Sigmoid colon (tissue), 7 donors: ENCODE data around the gene RBBP6. TPM values are rescaled to one million over a fixed set of nuclear protein-coding genes. Genes with fewer than 3 reads are reported as not detected.

Source experiments
- DNase-seq: peaks from one replicate; pipeline ENCODE4 v3.0.0-alpha.2; 2019
- H3K27ac ChIP-seq, 4 donors: fragments of 200-600 bp; sonication (generic); one replicate each; pipeline ENCODE4 v1.5.1; 2016 to 2019; ENCODE audit warnings: mild to moderate bottlenecking in 1 of 4
- H3K27me3 ChIP-seq, 3 donors: fragments of 200-600 bp; sonication (generic); one replicate each; pipeline ENCODE4 v1.5.1; 2019; ENCODE audit warnings: mild to moderate bottlenecking in 1 of 3
- H3K36me3 ChIP-seq, 4 donors: fragments of 200-600 bp; sonication (generic); one replicate each; pipeline ENCODE4 v1.5.1; 2016 to 2019
- H3K4me1 ChIP-seq, 4 donors: fragments of 200-600 bp; sonication (generic); one replicate each; pipeline ENCODE4 v1.5.1; 2017 to 2019
- H3K4me3 ChIP-seq, 4 donors: fragments of 200-600 bp; sonication (generic); one replicate each; pipeline ENCODE4 v1.5.1; 2017 to 2019; ENCODE audit warnings: mild to moderate bottlenecking in 2 of 4, moderate library complexity in 1 of 4
- H3K9me3 ChIP-seq, 4 donors: fragments of 200-600 bp in 3 of 4; sonication (generic) in 3 of 4; one replicate each; pipeline versions ENCODE4 v1.5.1 to v1.6.1; 2013 to 2019
- EP300 ChIP-seq, 4 donors: sonication (generic); formaldehyde crosslinking; IDR thresholded peaks; one replicate each; pipeline ENCODE4 v1.6.1; 2017; ENCODE audit warnings: antibody characterized with exemption in 4 of 4
- POLR2A ChIP-seq, 2 donors: fragments of 450-650 bp; IDR thresholded peaks; one replicate each; pipeline ENCODE4 v1.6.1; 2016; ENCODE audit warnings: antibody characterized with exemption in 2 of 2, mild to moderate bottlenecking in 2 of 2, moderate library complexity in 2 of 2
- POLR2AphosphoS5 ChIP-seq, 4 donors: sonication (generic); formaldehyde crosslinking; IDR thresholded peaks; one replicate each; pipeline ENCODE4 v1.6.1; 2017; ENCODE audit warnings: antibody characterized with exemption in 4 of 4
- WGBS, 2 donors: extraction: QIAGEN DNeasy Blood & Tissue Kit; methylation state at CpG; one replicate each; pipeline ENCODE4 v1.1.7; 2013; 5-methylcytosine and 5-hydroxymethylcytosine counted together
- intact Hi-C: fragments of 100-400 bp; cut with DNase I; formaldehyde crosslinking; loops from one replicate; pipeline ENCODE4 v1.15.1; 2023
- polyA plus RNA-seq, 3 donors: library from polyadenylated mRNA; stranded (reverse); fragments of 200-250 nt; gene quantifications; one replicate each; pipeline ENCODE4 v1.2.3, GENCODE V29; 2013
- total RNA-seq, 4 donors: library from RNA; depleted of rRNA; stranded (reverse); fragments of >200 nt; gene quantifications; one replicate each; pipeline ENCODE4 v1.1.0, GENCODE V29; 2016
- TF ChIP-seq, protein P1 (sequence below), 4 experiments: fragments of 450-650 bp in 3 of 4; fragments of 200-600 bp in 1 of 4; IDR thresholded peaks; one replicate each; pipeline ENCODE4 v1.5.1; 2016 to 2019; ENCODE audit warnings: antibody characterized with exemption in 4 of 4, mild to moderate bottlenecking in 3 of 4, moderate library complexity in 2 of 4
- donor health status: healthy with polysubstance abuse.
- donor health status: Bipolar disorder and iron deficiency.
- donor health status: healthy.

Gene RBBP6
- total and polyA plus RNA-seq, 7 donors, result 14.4 to 105 (median 48.7) TPM

DNA sequence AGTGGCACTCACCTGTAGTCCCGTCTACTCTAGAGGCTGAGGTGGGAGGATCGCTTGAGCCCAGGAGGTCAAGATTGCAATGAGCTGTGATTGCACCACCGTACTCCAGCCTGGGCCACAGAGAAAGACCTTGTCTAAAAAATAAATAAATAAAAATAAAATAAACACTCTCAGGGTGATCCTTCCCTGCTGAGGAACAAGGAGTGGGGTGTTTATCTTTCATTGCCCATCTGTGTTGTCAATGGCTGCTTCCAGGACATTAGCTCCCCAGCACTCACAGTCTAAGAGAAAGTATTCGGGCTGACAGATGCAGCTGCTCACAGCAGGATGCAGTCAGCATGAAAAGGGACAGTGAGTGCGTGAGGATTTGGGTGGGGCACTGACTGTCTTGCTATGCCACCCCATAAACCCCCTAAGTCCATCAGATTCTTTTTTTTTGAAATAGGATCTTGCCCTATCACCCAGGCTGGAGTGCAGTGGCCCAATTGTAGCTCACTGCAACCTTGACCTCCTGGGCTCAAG lies 31.3 kb upstream of the RBBP6 start:
- intact Hi-C loops, result loop anchor here (10.0 kb wide), 1 partner anchor 703 kb away; no protein-coding TSS in a partner anchor
- H3K27ac ChIP-seq, result peak overlapping the region in 1 of 4 donors; percentile 21
- H3K4me1 ChIP-seq, result no peaks in the 10 kb centered on the region
- no peaks in the 10 kb centered on the region for H3K9me3 ChIP-seq
- no peak overlapping the region for H3K4me3 ChIP-seq
- H3K27me3 ChIP-seq, result no peaks in the 10 kb centered on the region
- no peaks in the 10 kb centered on the region for H3K36me3 ChIP-seq
- 73 to 75% methylated on average over 5 of the region's 5 CpGs for WGBS, 2 donors
- no peak for DNase-seq
- TF ChIP-seq EP300 (IDR thresholded peaks at IDR 0.05) (no peak), POLR2A (IDR thresholded peaks at IDR 0.05) (no peak), POLR2AphosphoS5 (IDR thresholded peaks at IDR 0.05) (no peak)
- TF ChIP-seq, protein P1, sequence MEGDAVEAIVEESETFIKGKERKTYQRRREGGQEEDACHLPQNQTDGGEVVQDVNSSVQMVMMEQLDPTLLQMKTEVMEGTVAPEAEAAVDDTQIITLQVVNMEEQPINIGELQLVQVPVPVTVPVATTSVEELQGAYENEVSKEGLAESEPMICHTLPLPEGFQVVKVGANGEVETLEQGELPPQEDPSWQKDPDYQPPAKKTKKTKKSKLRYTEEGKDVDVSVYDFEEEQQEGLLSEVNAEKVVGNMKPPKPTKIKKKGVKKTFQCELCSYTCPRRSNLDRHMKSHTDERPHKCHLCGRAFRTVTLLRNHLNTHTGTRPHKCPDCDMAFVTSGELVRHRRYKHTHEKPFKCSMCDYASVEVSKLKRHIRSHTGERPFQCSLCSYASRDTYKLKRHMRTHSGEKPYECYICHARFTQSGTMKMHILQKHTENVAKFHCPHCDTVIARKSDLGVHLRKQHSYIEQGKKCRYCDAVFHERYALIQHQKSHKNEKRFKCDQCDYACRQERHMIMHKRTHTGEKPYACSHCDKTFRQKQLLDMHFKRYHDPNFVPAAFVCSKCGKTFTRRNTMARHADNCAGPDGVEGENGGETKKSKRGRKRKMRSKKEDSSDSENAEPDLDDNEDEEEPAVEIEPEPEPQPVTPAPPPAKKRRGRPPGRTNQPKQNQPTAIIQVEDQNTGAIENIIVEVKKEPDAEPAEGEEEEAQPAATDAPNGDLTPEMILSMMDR (IDR thresholded peaks at IDR 0.05), result no peak

DNA sequence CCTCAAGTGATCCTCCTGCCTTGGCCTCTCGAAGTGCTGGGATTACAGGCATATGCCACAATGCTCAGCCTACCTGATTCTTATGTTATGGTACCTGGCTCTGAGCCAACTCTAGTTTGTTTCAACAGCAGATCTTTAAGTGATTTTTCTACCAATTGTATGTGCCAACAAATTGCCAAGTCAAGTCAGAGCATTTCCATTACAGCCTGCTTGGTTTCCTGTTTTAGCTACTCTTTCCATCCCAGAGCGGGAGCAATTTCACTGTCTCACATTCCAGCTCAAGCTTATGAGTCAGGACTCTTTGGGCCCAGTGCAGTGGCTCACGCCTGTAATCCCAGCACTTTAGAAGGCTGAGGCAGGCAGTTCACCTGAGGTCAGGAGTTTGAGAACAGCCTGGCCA lies 30.8 kb upstream of the RBBP6 start:
- Histone ChIP-seq H3K36me3 (no peaks in the 10 kb centered on the region), H3K4me3 (no peak overlapping the region), H3K4me1 (no peaks in the 10 kb centered on the region), H3K9me3 (no peaks in the 10 kb centered on the region), H3K27me3 (no peaks in the 10 kb centered on the region), H3K27ac (peak overlapping the region in 1 of 4 donors; percentile 21)
- no peak for TF ChIP-seq POLR2AphosphoS5 (IDR thresholded peaks at IDR 0.05)
- TF ChIP-seq, protein P1 (IDR thresholded peaks at IDR 0.05), result no peak
- TF ChIP-seq EP300 (IDR thresholded peaks at IDR 0.05), result no peak
- no peak for TF ChIP-seq POLR2A (IDR thresholded peaks at IDR 0.05)
- intact Hi-C loops, result loop anchor here (10.0 kb wide), 1 partner anchor 704 kb away; no protein-coding TSS in a partner anchor
- no peak for DNase-seq
- WGBS, 2 donors, result 80 to 81% methylated on average over 3 of the region's 3 CpGs

DNA sequence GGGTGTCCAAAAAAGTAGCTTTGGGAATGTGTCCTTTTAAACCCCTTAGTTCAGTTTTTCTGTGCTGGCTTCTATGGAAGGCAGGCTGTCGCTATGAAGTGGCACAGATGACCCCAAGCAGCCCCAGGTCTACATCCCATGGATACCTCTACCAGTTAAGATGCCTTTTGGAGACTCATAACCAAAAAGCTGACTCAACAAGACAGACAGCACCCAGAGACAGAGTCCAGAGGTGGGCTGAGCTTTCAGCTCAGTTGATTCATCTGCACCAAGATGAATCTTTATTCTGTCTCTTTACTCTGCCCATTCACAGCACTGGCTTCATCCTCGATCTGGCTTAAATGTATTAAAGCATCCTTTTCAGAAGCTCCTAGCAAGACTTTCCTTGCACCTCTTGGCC lies 29.8 kb upstream of the RBBP6 start:
- no peak for TF ChIP-seq EP300 (IDR thresholded peaks at IDR 0.05)
- TF ChIP-seq, protein P1 (IDR thresholded peaks at IDR 0.05), result no peak
- no peak for TF ChIP-seq POLR2AphosphoS5 (IDR thresholded peaks at IDR 0.05)
- TF ChIP-seq POLR2A (IDR thresholded peaks at IDR 0.05), result no peak
- Histone ChIP-seq H3K4me1 (no peaks in the 10 kb centered on the region), H3K27ac (no peak overlapping the region), H3K36me3 (no peaks in the 10 kb centered on the region), H3K4me3 (no peak overlapping the region), H3K9me3 (no peaks in the 10 kb centered on the region), H3K27me3 (no peaks in the 10 kb centered on the region)
- no peak for DNase-seq
- WGBS, 2 donors, result 68 to 87% methylated on average over 2 of the region's 2 CpGs
- intact Hi-C loops, result loop anchor here (10.0 kb wide), 1 partner anchor 705 kb away; no protein-coding TSS in a partner anchor

DNA sequence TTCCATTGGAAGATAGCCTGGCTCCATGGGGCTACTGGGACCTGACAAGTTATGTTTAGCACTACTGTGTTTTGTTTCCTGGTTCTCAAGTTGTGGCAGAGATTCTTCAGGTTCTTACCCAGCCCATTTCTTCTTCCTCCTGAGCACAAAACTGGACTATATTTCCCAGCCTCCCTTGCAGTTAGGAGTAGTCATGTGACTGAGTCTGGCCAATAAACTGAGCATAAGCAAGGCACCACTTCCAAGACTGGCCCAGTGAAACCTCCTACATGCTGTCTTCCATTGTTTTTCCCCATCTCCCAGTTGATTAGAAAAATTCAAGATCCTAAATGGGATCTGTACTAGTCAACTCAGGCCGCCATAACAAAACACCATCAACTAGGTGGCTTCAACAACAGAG lies 28.2 kb upstream of the RBBP6 start:
- Histone ChIP-seq H3K27ac (no peak overlapping the region), H3K4me3 (no peak overlapping the region), H3K9me3 (no peaks in the 10 kb centered on the region), H3K4me1 (no peaks in the 10 kb centered on the region), H3K36me3 (no peaks in the 10 kb centered on the region), H3K27me3 (no peaks in the 10 kb centered on the region)
- TF ChIP-seq POLR2A (IDR thresholded peaks at IDR 0.05) (no peak), EP300 (IDR thresholded peaks at IDR 0.05) (no peak), POLR2AphosphoS5 (IDR thresholded peaks at IDR 0.05) (no peak)
- TF ChIP-seq, protein P1 (IDR thresholded peaks at IDR 0.05), result no peak
- 91 to 94% methylated on average over 1 of the region's 1 CpG for WGBS, 2 donors
- DNase-seq, result no peak
- intact Hi-C loops, result no loop called here

- TF ChIP-seq POLR2A (IDR thresholded peaks at IDR 0.05) (no peak), EP300 (IDR thresholded peaks at IDR 0.05) (no peak), POLR2AphosphoS5 (IDR thresholded peaks at IDR 0.05) (no peak)
- TF ChIP-seq, protein P1 (IDR thresholded peaks at IDR 0.05), result no peak
Measured at GRCh38 chr16:24511792-24512191, 27.6 kb upstream of the RBBP6 start.

More at GRCh38 chr16:24511792-24512191, 27.6 kb upstream of the RBBP6 start:
- H3K4me3 ChIP-seq, result no peak overlapping the region
- no peaks in the 10 kb centered on the region for H3K27me3 ChIP-seq
- DNase-seq, result no peak
- H3K4me1 ChIP-seq, result no peaks in the 10 kb centered on the region
- intact Hi-C loops, result no loop called here
- H3K9me3 ChIP-seq, result no peaks in the 10 kb centered on the region
- no peak overlapping the region for H3K27ac ChIP-seq
- no peaks in the 10 kb centered on the region for H3K36me3 ChIP-seq
- 76 to 83% methylated on average over 5 of the region's 5 CpGs for WGBS, 2 donors
